AG08395 (cell line): ENCODE measurements around the gene WT1.

Experiments used
- DNase-seq: peaks from one replicate; pipeline ENCODE4 v3.0.0; 2012; ENCODE audit warnings: mixed read lengths, low spot score

Gene WT1

GRCh38 chr11:32438346-32438865 lies 3.1 kb upstream of the WT1 start:
- DNase-seq: no peak

GRCh38 chr11:32437495-32438345 lies 2.4 kb upstream of the WT1 start:
- no peak for DNase-seq

DNA sequence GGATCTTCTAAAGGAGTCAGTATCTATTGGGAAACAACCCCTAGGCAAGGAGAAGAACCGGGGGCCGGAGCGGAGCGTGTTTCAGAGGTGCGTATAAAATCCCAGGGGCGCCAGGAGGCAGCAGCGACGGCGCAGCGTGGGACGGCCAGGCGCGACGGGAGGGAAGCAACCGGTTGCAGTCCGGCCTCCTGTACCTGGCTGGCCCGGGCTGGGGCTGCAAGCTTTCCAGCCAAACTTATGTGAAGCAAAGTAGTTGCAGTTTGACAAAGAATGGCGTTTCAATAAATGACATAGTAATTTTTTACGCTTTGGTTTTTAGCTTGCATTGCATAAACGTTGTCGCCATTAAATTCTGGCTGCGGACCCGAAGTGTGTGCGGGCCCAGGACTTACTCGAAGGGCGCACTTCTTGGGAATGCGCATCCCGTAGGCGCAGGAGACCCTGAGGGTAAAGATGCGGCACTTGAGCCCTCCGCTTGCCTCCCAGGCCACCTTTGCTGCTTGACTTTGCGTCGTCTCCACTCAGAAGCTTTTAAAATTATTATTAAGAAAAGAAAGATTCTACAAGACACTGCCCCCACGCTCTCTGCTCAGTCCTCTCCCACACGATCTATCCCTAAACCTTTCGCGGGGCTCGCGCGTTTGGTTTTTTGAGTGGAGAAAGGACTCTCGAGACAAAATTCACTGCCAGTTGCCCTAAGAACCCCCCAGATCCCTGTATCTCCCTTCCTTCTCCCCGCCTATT lies 1.6 kb upstream of the WT1 start:
- no peak for DNase-seq

GRCh38 chr11:32435942-32436750 lies 807 bp upstream of the WT1 start:
- DNase-seq: no peak

DNA sequence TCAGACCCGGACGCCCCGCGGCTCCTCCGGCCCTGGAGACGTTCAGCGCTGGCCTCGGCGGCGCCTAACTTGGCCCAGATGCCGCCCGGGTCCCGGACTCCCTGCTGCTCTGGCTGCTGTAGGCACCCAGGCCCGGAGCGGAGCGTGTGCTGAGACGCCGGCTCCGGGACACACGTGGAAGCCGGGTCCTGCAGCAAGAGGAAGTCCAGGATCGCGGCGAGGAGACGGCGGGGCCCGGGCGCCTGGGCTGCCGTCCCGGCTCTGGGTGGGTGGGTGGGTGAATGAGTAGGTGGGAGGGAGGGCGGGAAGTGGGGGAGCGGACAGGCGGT lies 223 bp downstream of the WT1 start:
- DNase-seq: no peak

DNA sequence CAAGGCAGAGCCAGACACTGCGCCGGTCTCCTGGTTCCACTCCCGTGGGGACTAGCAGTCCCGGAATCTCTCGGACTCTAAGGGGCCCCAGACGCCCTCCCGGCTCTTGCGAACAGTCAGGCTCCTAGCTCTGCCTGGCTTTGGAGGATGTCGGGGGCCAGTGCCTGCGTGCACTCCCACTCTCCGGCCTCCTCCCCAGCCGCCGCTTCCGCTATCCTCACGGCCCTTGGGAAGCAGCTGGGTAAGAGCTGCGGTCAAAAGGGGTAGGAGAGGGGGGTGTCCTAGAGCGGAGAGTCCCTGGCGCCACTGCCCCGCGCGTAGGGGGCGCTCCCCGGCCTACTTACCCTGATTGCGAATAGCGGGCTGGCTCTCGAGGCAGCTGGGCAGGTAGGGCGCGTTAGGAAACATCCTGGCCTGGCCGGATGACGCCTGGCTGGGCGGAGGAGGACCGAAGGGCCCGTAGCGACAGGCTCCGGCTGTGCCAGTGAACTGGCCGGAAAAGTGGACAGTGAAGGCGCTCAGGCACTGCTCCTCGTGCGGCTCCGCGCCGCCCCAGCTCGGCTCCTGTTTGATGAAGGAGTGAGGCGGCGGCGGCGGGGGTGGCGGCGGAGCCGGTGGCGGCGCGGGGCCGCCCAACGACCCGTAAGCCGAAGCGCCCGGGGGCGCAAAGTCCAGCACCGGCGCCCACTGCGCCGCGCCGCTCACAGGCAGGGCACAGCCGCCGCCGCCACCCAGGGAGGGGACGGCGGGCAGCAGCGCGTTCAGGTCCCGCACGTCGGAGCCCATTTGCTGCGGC lies 785 bp downstream of the WT1 start:
- DNase-seq: no peak

DNA sequence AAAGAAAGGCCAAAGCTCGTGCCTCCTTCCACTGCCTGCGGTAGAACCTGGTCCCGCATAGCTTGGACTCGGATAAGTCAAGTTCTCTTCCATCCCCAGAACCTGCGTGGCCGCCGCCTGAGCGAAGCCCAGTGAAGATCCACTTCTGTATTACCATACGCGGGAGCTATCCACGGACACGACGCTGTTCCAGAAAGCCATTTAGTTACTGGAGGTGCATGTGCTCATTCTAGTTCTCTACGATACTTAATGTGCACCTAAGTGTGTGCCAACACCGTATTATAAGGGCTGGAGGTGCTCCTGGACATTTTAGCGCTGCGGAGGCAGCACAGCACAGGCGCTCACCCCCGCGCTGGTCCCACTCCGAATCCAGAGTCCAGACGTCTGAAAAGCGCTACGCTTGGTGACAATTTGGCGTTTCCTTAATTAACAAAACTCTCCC lies 1.4 kb downstream of the WT1 start:
- no peak for DNase-seq

DNA sequence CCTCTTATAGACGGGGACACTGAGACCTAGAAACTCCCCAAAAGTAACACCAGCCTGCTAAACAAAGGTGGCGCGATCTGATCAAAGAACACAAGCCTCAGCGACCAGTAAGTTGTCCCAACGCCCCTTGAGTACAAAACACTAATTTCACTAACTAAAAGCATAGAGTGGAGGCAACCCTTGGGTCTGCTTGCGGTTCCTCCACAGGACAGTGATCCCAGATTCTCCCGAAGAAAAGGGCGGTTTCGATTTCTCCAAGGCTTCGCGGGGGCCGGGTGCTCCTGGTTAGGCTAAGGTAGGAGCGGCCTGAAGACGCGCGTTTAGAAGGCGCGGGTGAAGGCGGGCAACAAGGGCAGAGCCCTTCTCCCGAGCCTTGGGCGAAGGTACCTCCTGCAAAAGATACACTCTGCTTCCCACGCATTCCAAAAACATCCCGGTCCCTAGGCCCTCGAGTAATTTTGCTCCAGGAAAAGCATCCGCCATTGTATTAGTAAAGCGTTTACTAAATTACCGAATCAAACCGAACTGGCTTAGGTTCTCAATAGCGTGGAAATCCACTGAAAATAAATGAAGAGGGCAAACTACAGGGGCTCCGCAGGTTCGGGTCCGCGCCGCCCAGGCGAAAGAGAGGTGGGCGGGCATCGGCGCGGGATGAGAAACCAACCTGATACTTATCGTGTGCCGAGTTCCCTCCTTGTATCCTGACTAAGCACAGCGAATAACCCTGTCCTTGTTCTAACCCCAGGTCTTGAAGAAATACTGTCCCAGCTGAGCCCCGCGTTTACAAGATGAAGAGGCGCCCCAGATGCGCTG lies 2.0 kb downstream of the WT1 start:
- DNase-seq: no peak

- DNase-seq: no peak
Observed at GRCh38 chr11:32432565-32432964, 2.8 kb downstream of the WT1 start.

- DNase-seq: no peak
Observed at GRCh38 chr11:32430568-32431381, 4.6 kb downstream of the WT1 start.

DNA sequence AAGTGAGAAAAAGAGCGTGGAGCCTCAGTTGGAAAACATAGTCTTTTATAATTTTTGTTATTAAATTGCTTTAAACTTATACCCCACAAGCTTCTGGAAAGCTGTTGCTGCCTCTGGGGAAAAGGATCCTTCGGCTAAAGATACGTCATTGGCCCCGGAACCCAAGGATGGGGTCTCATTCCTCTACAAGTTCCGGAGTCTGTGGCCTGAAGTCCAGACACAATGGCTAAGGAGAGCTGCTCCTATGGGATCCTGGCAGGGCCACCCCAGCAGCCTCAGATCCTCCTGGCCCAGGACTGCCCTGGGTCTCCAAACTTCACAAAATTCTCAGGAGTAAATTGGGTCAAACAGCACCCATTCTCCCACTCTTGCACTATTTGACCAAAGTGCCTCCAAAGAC lies 5.9 kb downstream of the WT1 start:
- DNase-seq: no peak

DNA sequence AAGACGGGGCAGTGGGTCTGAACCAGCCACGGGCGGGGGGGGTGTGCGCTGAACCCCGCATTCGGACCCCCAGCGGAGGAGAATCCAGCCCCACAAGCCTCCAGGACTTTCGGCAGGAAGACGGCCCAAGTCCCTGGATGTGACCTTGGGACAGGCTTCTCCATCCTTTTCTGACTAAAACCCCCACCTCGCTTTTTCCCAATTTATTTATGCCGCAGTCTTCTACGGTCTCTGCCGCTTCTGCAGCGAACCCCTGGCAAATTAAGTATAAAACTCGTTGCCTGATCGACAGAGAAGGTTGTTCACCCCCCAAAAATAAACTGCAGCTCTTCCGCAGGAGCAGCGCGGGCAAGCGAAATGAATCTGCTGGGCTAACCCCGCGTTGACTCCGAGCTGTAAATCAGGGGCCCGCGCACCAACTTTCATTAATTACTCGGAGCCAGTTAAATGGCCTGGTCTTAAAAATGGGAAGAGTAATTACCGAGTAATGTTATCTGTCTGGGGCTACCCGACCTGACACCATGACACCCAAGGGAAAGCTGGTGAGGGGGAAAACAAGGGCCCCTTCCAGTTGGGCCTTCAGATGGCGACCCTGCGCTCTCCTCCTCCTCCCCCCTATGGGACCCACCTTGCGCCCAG lies 6.6 kb downstream of the WT1 start:
- DNase-seq: no peak

DNA sequence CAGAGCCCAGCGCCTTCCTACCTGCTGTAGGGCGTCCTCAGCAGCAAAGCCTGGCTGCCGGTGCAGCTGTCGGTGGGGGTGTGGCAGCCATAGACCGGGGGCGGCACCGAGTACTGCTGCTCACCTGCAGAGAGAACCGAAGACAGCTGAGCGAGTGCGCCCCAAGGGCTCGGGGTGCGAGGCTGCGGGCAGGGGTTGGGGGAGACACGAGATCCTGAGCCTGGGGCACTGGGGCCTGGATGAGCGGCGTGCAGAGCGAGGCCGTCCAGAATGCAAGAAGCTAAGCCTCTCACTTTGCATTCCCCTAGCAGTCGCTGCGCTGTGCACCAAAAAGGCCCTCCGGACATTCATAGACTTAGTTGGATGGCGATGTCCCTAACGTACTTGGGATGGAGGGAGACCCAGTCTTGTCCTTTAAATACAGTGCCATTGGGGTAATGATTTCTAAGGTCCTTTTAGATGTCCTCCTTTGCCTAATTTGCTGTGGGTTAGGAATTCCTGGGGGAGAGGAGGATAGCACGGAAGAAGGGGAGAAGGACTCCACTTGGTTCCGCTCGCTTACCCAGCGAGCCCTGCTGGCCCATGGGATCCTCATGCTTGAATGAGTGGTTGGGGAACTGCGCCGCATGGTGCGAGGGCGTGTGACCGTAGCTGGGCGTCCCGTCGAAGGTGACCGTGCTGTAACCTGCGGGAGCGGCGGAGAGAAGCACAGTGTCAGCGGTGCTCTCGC lies 7.2 kb downstream of the WT1 start:
- no peak for DNase-seq

GRCh38 chr11:32427616-32427934 lies 7.8 kb downstream of the WT1 start:
- no peak for DNase-seq

- no peak for DNase-seq
Observed at GRCh38 chr11:32426819-32427615, 8.3 kb downstream of the WT1 start.

GRCh38 chr11:32426192-32426591 lies 9.1 kb downstream of the WT1 start:
- no peak for DNase-seq

GRCh38 chr11:32425761-32426160 lies 9.6 kb downstream of the WT1 start:
- DNase-seq: no peak

DNA sequence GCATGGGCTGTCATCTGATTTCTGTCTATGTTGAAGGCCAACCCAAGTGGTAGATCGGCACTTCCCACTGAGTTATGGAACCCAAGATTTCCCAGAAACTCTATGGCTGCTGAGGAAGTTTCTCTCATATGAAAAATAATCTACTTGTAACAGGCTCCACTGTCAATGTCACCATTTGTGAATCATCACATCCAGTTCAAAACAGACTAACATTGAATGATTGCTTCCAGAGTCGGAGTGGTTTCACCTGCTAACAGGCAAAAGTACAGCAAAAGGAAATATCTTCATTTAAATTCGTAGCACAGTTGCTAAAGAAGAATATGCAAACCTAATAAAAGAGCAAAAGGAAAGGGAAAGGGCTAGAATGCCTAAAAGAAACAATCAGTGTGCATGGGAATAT lies 12.8 kb downstream of the WT1 start:
- DNase-seq: no peak
